ENCODE results near the gene SLC1A2. TPM values are rescaled to one million over a fixed set of nuclear protein-coding genes. Genes with fewer than 3 reads are reported as not detected.
A peak's percentile ranks its signal among the peaks of the same experiment; 100 is the strongest.

The SLC1A2 gene
- total RNA-seq, 4 donors from 2014 or later: 1.0 to 11.5 (median 5.0) TPM

DNA sequence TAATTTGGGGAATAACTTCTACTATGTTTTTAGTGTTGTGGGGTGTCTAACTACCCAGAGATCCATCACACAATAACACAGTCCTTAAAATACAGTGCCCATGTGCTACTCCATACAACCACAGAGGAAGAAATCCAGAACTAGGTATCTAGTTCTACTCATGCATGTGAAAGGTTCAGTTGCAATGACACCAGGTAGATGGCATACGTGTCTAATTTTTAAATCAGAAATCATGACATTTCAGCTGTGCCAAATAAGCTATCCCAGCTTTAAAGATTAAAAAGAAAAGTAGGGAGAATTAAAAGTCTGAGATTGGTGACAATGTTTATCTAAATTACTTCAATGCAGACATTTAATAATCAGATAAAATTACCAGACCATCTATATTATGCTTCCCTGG is 158.2 kb downstream of the SLC1A2 start:
- peak overlapping the region in 1 of 2 donors; percentile 50 for H3K27ac ChIP-seq
- intact Hi-C loops (cut with DNase I; ENCODE audit: low total_unique reads): no loop called here
- H3K4me1 ChIP-seq: no peaks in the 10 kb centered on the region
- H3K4me3 ChIP-seq: no peak overlapping the region
- no peak for DNase-seq
- TF ChIP-seq, protein P1, sequence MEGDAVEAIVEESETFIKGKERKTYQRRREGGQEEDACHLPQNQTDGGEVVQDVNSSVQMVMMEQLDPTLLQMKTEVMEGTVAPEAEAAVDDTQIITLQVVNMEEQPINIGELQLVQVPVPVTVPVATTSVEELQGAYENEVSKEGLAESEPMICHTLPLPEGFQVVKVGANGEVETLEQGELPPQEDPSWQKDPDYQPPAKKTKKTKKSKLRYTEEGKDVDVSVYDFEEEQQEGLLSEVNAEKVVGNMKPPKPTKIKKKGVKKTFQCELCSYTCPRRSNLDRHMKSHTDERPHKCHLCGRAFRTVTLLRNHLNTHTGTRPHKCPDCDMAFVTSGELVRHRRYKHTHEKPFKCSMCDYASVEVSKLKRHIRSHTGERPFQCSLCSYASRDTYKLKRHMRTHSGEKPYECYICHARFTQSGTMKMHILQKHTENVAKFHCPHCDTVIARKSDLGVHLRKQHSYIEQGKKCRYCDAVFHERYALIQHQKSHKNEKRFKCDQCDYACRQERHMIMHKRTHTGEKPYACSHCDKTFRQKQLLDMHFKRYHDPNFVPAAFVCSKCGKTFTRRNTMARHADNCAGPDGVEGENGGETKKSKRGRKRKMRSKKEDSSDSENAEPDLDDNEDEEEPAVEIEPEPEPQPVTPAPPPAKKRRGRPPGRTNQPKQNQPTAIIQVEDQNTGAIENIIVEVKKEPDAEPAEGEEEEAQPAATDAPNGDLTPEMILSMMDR (IDR thresholded peaks at IDR 0.05): no peak
- TF ChIP-seq POLR2A (IDR thresholded peaks at IDR 0.05): no peak
- H3K9me3 ChIP-seq: no peaks in the 10 kb centered on the region
- no peaks in the 10 kb centered on the region for H3K36me3 ChIP-seq
- no peaks in the 10 kb centered on the region for H3K27me3 ChIP-seq

DNA sequence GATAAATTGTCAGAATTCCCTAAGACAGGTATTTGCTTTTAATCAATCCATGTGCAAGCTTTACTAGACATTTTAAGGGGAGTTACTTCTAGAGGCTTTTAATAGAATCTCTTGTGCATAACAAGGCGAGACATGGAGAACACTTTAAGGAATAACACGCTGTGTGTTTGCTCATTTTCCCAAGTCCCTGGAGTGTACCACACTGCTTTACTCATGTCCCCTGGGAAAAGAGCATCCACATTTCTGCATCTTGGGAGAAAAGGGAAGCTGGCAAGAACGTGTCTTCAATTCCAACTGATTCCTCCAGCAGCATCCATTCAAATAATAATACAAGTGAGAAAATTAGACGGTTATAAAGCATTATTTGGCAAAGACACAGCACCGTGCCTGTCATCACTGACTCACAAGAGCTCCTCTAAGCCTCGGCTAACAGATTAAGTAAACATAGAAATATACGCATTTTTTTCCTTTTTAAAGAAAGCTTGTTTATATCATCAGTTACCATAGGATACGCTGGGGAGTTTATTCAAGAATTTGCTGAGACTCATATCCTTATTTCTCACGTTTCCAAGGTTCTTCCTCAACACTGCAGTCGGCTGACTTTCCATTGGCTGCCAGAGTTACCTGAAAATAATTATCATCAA is 158.9 kb downstream of the SLC1A2 start:
- no peak overlapping the region for H3K4me3 ChIP-seq
- no peaks in the 10 kb centered on the region for H3K36me3 ChIP-seq
- no peaks in the 10 kb centered on the region for H3K4me1 ChIP-seq
- DNase-seq: no peak
- no peak for TF ChIP-seq POLR2A (IDR thresholded peaks at IDR 0.05)
- TF ChIP-seq, protein P1 (IDR thresholded peaks at IDR 0.05): no peak
- H3K27me3 ChIP-seq: no peaks in the 10 kb centered on the region
- intact Hi-C loops (cut with DNase I; ENCODE audit: low total_unique reads): no loop called here
- peak overlapping the region in 1 of 2 donors; percentile 50 for H3K27ac ChIP-seq
- no peaks in the 10 kb centered on the region for H3K9me3 ChIP-seq

DNA sequence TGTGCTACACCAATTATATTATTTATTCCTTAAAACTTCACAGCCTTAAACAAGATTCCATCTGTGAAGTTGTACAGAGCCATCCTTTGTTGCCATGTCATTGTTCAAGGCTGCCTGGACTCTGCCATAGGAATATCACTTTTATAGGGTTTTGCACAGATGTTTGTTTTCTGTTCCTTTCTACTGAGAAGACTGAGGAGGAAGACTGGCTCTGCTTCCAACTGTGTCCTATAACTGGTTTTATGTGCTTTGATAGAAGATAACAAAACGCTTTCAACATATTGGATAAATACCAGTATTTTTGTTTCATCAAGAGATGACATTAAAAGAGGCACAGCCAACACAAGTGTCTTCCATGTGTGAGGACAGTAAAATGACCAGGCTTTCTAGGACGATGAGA is 159.8 kb downstream of the SLC1A2 start:
- Histone ChIP-seq H3K27ac (peak overlapping the region in 1 of 2 donors; percentile 50), H3K9me3 (no peaks in the 10 kb centered on the region), H3K4me1 (no peaks in the 10 kb centered on the region), H3K4me3 (no peak overlapping the region), H3K27me3 (no peaks in the 10 kb centered on the region), H3K36me3 (no peaks in the 10 kb centered on the region)
- intact Hi-C loops (cut with DNase I; ENCODE audit: low total_unique reads): no loop called here
- TF ChIP-seq, protein P1 (IDR thresholded peaks at IDR 0.05): no peak
- no peak for TF ChIP-seq POLR2A (IDR thresholded peaks at IDR 0.05)
- DNase-seq: no peak

DNA sequence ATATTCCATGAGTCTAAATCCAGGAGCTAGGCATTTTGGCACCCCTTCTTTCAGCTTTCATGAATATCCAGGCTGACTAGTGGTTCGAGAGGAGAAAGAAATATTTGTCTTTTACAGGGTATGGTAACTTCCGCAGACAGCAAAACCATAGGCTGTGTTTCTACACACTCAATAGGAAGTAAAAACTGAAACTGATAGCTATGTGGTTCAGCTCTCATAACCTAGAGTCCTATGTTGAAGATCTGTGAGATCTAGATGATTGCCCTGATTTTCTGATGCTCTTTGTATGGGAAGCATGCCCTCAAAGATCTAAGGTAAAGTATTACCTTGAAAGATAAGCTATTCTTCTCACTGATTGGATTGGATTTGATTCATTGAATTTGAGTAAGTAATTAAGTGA is 162.1 kb downstream of the SLC1A2 start:
- no peaks in the 10 kb centered on the region for H3K4me1 ChIP-seq
- intact Hi-C loops (cut with DNase I; ENCODE audit: low total_unique reads): no loop called here
- H3K36me3 ChIP-seq: no peaks in the 10 kb centered on the region

DNA sequence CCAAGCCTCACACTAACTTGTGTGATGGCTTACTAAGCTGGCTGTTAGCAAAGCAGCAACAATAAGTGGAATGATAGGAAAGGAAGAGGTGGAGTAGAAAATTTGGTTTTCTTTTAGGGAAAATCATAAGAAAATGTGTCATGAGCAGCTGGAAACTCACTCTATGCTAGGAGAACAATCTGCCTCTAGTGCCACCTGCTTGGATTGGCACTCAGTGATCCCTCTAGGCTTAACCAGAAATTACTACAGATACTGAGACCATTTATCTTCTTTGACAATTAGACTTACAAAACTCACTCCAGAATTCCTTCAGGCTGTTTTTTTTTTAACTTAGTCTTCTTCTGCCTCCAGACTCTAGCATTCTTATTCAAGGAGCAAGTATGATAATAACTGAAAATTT is 163.1 kb downstream of the SLC1A2 start:
- Histone ChIP-seq H3K9me3 (no peaks in the 10 kb centered on the region), H3K4me3 (no peak overlapping the region), H3K27ac (no peak overlapping the region), H3K27me3 (no peaks in the 10 kb centered on the region), H3K36me3 (no peaks in the 10 kb centered on the region), H3K4me1 (no peaks in the 10 kb centered on the region)
- TF ChIP-seq, protein P1 (IDR thresholded peaks at IDR 0.05): no peak
- TF ChIP-seq POLR2A (IDR thresholded peaks at IDR 0.05): no peak
- intact Hi-C loops (cut with DNase I; ENCODE audit: low total_unique reads): no loop called here
- no peak for DNase-seq

More for the DNA sequence above, 162.1 kb downstream of the SLC1A2 start:
- Histone ChIP-seq H3K27me3 (no peaks in the 10 kb centered on the region), H3K27ac (no peak overlapping the region), H3K4me3 (no peak overlapping the region), H3K9me3 (no peaks in the 10 kb centered on the region)
- DNase-seq: no peak
- TF ChIP-seq, protein P1 (IDR thresholded peaks at IDR 0.05): no peak
- no peak for TF ChIP-seq POLR2A (IDR thresholded peaks at IDR 0.05)

Measured in uterus (tissue), 4 donors.